Head of caudate nucleus (tissue), 42 donors: ENCODE results near the gene ABHD1.
A peak's percentile ranks its signal among the peaks of the same experiment; 100 is the strongest.
"Not testable (repeated sequence)": the region's sequence is repeated elsewhere in the genome, so short reads cannot be mapped to it uniquely, and the experiment has no call there.

Experiments
- DNase-seq, 42 donors: peaks; one replicate each; pipeline versions ENCODE4 v3.0.0 to v3.0.0-alpha.2; 2020 to 2021; ENCODE audit warnings: mixed read lengths in 7 of 42
- intact Hi-C: fragments of 100-400 bp; cut with DNase I; formaldehyde crosslinking; loops from one replicate; pipeline ENCODE4 v1.15.0; 2022

The ABHD1 gene

GRCh38 chr2:27097341-27097740, 26.3 kb upstream of the ABHD1 start:
- intact Hi-C loops: loop anchor here (10.0 kb wide), 1 partner anchor 187 kb away; the partner anchor contains the start of gene TRIM54
- no peak for DNase-seq

DNA sequence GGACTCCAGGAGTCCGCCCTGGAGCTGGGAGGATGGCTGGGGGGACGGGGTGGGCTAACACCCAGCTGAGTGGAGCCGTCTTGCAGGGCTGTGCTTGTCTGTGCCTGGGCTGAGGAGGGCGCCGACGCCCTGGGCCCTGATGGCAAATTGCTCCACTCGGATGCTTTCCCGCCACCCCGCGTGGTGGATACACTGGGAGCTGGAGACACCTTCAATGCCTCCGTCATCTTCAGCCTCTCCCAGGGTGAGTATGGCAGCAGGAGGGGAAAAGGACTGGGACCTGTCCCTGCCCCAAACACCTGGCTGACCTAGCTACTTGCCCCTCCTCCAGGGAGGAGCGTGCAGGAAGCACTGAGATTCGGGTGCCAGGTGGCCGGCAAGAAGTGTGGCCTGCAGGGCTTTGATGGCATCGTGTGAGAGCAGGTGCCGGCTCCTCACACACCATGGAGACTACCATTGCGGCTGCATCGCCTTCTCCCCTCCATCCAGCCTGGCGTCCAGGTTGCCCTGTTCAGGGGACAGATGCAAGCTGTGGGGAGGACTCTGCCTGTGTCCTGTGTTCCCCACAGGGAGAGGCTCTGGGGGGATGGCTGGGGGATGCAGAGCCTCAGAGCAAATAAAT, 24.2 kb upstream of the ABHD1 start:
- intact Hi-C loops: loop anchor here (10.0 kb wide), 1 partner anchor 185 kb away; the partner anchor contains the start of gene TRIM54
- DNase-seq: no peak

DNA sequence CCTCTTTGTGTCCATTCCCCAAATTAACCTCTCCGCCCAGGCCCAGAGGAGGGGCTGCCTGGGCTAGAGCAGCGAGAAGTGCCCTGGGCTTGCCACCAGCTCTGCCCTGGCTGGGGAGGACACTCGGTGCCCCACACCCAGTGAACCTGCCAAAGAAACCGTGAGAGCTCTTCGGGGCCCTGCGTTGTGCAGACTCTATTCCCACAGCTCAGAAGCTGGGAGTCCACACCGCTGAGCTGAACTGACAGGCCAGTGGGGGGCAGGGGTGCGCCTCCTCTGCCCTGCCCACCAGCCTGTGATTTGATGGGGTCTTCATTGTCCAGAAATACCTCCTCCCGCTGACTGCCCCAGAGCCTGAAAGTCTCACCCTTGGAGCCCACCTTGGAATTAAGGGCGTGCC, 23.6 kb upstream of the ABHD1 start:
- DNase-seq: no peak

DNA sequence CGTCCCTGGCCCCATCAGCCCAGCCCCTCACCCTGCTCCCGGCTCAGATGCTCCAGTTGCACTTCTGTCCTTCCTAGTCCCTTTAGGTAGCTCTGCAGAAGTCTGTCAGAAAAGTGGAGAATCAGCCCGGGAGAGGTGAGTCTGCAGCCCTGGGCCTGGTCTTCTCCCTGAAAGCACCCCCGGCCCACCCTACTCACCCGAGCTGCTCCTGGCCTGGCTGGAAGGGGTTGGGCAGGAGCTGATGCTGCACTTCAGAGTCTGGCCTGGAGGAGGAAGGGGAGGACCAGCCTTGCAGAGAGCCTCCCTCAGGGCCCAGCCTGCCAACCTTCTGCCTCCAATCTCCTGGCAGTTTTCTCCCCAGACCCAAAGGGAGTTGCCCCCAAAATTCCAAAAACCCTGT, 21.3 kb upstream of the ABHD1 start:
- intact Hi-C loops: no loop called here
- no peak for DNase-seq

More for the DNA sequence above, 23.6 kb upstream of the ABHD1 start:
- intact Hi-C loops: no loop called here

DNA sequence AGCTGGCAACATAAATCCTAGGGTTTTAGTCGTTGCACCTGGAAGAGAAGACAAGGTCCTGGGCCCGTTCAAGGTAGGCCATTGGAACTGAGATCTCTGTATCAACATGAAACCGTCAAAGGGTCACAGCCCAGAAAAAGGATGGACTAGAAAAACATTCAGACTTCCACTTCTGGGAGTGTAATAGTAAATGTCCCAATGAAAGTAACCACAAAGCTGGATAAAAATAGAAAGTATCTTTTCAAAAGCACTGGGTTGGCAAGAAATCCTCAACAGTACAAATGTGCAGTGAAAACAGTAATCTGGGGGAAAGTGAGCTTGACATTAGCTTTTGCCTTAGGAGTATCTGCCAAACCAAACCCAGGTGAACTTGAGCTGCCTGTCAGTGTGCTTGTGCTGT, 17.6 kb upstream of the ABHD1 start:
- DNase-seq: no peak
- intact Hi-C loops: no loop called here

GRCh38 chr2:27108221-27108620, 15.4 kb upstream of the ABHD1 start:
- intact Hi-C loops: no loop called here
- DNase-seq: no peak

- intact Hi-C loops: no loop called here
- no peak for DNase-seq
Measured at GRCh38 chr2:27109083-27109482, 14.5 kb upstream of the ABHD1 start.

DNA sequence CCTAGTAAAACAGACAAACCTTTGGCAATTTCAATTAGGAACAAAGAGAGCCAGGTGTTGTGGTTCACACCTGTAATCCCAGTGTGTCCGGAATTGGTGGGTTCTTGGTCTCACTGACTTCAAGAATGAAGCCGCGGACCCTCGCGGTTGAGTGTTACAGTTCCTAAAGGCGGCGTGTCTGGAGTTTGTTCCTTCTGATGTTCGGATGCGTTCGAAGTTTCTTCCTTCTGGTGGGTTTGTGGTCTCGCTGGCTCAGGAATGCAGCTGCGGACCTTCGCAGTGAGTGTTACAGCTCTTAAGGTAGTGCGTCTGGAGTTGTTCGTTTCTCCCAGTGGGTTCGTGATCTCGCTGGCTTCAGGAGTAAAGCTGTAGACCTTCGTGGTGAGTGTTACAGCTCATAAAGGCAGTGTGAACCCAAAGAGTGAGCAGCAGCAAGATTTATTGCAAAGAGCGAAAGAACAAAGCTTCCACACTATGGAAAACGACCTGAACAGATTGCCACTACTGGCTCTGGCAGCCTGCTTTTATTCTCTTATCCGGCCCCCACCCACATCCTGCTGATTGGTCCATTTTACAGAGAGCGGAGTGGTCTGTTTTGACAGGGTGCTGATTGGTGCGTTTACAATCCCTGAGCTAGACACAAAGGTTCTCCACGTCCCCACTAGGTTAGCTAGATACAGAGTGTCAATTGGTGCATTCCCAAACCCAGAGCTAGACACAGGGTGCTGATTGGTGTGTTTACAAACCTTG, 12.8 kb upstream of the ABHD1 start:
- intact Hi-C loops: not testable (repeated sequence)

DNA sequence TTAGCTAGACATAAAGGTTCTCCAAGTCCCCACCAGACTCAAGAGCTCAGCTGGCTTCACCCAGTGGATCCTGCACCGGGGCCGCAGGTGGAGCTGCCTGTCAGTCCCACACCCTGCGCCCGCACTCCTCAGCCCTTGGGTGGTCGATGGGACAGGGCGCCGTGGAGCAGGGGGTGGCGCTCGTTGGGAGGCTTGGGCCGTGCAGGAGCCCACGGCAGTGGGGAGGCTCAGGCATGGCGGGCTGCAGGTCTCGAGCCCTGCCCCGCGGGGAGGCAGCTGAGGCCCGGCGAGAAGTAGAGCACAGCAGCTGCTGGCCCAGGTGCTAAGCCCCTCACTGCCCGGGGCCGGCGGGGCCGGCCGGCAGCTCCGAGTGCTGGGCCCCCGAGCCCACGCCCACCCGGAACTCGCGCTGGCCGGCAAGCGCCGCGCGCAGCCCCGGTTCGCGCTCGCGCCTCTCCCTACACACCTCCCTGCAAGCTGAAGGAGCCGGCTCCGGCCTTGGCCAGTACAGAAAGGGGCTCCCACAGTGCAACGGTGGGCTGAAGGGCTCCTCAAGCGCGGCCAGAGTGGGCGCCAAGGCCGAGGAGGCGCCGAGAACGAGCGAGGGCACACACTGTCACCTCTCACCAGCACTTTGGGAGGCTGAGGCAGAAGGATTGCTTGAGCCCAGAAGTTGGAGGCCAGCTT, 12.1 kb upstream of the ABHD1 start:
- DNase-seq, intact Hi-C loops: not testable (repeated sequence)

More for the DNA sequence above, 12.8 kb upstream of the ABHD1 start:
- DNase-seq: not testable (repeated sequence)

GRCh38 chr2:27115519-27115918, 8.1 kb upstream of the ABHD1 start:
- no peak for DNase-seq
- intact Hi-C loops: no loop called here

- intact Hi-C loops: no loop called here
Measured at GRCh38 chr2:27117995-27118524, 5.6 kb upstream of the ABHD1 start.

GRCh38 chr2:27118525-27119329, 4.9 kb upstream of the ABHD1 start, which contains the start of gene CGREF1:
Gene CGREF1 (minus strand): TSS chr2:27119128. CDS start chr2:27104366, 14,762 bp downstream.
- intact Hi-C loops: no loop called here
- peak in 29 of 42 donors; percentile 11 to 72 (median 48) for DNase-seq

More at GRCh38 chr2:27117995-27118524, 5.6 kb upstream of the ABHD1 start:
- peak in 2 of 42 donors; percentile 42 to 54 for DNase-seq

DNA sequence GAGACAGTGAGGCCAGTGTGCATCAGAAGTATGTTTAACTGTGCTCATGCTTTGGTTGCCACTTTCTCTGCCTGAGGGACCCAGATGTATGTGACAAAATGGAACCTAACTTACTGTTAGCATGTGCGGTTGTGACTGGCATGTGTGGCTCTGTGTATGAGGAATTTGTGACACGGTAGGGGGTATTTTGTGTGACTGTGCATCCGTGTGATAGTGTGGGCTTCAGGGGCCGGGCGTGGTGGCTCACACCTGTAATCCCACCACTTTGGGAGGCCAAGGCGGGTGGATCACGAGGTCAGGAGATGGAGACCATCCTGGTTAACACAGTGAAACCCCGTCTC, 4.3 kb upstream of the ABHD1 start:
- DNase-seq, intact Hi-C loops: not testable (repeated sequence)

DNA sequence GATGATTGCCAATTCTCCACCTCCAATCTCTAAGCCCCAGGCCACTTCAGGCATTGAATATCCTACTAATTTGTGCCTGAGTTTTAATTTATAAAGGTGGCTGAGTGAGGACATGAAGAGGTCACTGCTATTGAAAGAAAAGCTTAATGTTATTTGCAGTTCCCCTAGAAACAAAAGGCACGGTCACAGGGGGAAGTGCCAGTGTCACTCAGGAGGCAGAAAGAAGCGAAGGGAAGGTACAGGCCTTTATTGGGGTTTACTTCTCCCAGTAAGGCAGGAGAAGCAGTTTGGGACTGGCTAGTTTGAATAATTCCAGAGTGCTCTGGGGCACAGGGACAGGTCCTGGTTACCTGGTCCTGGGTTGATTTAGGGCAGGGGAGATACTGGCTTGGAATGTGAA, 1.7 kb upstream of the ABHD1 start:
- DNase-seq: no peak
- intact Hi-C loops: no loop called here

DNA sequence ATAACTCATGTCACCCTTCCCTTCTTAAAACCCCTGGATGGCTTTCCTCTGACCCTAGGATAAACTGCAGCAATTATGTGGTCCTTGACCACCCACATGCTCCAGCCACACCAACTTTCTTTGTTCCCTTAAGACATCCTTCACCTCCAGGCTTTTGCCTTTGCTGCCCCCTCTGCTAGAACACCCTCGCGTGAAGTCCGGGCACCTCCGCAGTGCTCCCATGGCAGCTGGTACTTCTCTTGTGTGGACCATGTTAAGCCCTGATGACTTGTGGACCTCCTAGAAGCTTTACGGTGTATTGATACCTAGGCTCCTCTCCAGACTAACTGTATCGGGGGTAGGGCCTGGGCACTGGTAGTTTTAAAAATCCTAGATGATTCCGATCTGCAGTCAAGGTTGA, 824 bp upstream of the ABHD1 start:
- intact Hi-C loops: no loop called here
- no peak for DNase-seq

- DNase-seq: no peak
- intact Hi-C loops: no loop called here
Measured at GRCh38 chr2:27125104-27125503, 1.5 kb downstream of the ABHD1 start.

DNA sequence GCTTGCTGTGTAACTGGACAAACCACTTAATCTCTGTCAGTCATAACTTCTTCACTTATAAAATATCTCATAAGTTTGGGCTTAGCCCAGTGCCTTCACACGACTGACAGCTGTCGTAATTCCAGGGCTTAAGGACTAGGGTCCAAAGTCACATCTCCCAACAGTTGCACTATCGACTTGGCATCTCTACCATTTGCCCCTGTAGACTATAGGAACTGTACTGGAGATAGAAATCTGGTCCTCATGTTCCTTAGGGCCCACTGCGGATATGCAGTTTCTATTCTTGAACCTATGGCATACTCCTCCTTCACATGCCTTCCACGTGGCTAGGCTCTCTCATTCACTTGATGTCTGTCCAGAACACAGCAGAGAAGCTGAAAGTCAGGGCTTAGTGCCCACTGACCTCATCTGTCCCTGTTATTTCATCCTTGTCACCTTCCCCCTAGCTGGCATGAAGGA, 2.7 kb downstream of the ABHD1 start:
- intact Hi-C loops: no loop called here
- DNase-seq: no peak

DNA sequence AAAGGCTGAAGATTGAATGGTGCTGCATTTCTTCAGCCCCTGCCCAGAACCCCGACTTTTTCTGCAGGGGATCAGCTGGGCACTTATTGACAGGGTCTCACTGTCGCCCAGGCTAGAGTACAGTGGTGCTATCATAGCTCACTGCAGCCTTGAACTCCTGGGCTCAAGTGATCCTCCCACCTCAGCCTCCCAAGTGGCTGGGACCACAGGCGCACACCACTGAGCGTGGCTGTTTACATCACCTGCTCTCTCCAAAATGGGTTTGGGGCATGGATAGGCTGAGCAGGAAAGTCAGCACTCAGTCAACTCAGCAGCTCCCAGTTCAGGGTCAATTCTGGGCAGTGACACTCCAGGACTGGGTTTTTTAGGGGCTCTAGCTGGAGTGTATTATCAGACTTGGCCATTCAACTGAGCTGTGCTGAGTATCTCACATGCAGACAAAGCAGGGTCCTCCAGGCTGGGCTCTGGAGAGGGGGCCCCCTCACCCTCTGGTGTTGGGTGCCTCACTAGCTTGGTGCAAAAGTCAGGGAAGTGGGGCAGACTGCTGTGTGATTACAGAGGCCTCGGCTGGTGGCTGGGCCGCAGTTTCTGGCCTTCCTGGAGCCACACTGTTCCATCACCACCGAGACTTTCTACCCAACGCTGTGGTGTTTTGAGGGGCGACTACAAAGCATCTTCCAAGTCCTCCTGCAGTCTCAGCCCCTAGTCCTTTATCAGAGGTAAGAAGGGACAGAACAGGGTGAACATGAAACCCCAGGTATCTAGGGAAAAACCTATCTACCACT, 4.5 kb downstream of the ABHD1 start:
- intact Hi-C loops: no loop called here
- DNase-seq: no peak
